HEK293 (cell line): Measurements from ENCODE around the gene NGRN.

Source experiments
- CTCF ChIA-PET: fragments of 350-600 bp; formaldehyde crosslinking; extraction: SDS; loops from one replicate; lab custom pipeline; 2021; ENCODE audit warnings: antibody characterized with exemption; lab: Yijun Ruan, JAX
- POLR2A ChIA-PET: fragments of 300-600 bp; formaldehyde crosslinking; extraction: SDS; loops from one replicate; lab custom pipeline; 2020; ENCODE audit warnings: antibody characterized with exemption, inconsistent platforms; lab: Yijun Ruan, JAX
- H3K27ac ChIP-seq: fragments of 200-500 bp; sonication (Bioruptor generic); 2 replicates; pipeline ENCODE4 v1.5.1; 2014; ENCODE audit warnings: low read depth, low read length, control low read depth, inconsistent platforms; ENCODE audit errors: extremely low read depth
- H3K36me3 ChIP-seq, 2 experiments: fragments of 200-500 bp in 1 of 2; sonication (Bioruptor generic) in 1 of 2; 1 replicate in 1 of 2; 2 replicates in 1 of 2; pipeline ENCODE4 v1.5.1; 2014 to 2017; ENCODE audit warnings: inconsistent platforms in 2 of 2, low read length in 2 of 2; ENCODE audit not compliant: control insufficient read depth in 2 of 2, insufficient read depth in 1 of 2
- H3K4me1 ChIP-seq: fragments of 200-500 bp; sonication (Bioruptor generic); 2 replicates; pipeline ENCODE4 v1.5.1; 2014; ENCODE audit warnings: mild to moderate bottlenecking, low read length, inconsistent platforms; ENCODE audit not compliant: control insufficient read depth, insufficient read depth
- H3K4me3 ChIP-seq: 2 replicates; pipeline ENCODE4 v1.5.1; 2011; ENCODE audit warnings: low read depth, mild to moderate bottlenecking, control low read depth, low read length, moderate library complexity
- H3K9me3 ChIP-seq: fragments of 200-500 bp; sonication (Bioruptor generic); 2 replicates; pipeline ENCODE4 v1.5.1; 2014; ENCODE audit warnings: low read depth, low read length, inconsistent platforms; ENCODE audit not compliant: control insufficient read depth, insufficient read depth
- BCL11A ChIP-seq: fragments of 450-650 bp; formaldehyde crosslinking; IDR thresholded peaks from 2 replicates; pipeline ENCODE4 v1.5.1; 2016; ENCODE audit warnings: low read depth, missing biosample characterization, missing genetic modification characterization
- EGR2 ChIP-seq: fragments of 450-650 bp; formaldehyde crosslinking; IDR thresholded peaks from 2 replicates; pipeline ENCODE4 v1.5.1; 2016; ENCODE audit warnings: low read depth, missing biosample characterization, missing genetic modification characterization
- HIC1 ChIP-seq: fragments of 450-650 bp; formaldehyde crosslinking; IDR thresholded peaks from 2 replicates; pipeline ENCODE4 v1.5.1; 2016; ENCODE audit warnings: missing biosample characterization, missing genetic modification characterization
- MEIS1 ChIP-seq: sonication (generic); formaldehyde crosslinking; IDR thresholded peaks from 2 replicates; pipeline ENCODE4 v1.8.1; 2022; ENCODE audit warnings: missing genetic modification reagents, mild to moderate bottlenecking, borderline replicate concordance
- PRDM10 ChIP-seq: fragments of 450-650 bp; formaldehyde crosslinking; IDR thresholded peaks from 2 replicates; pipeline ENCODE4 v1.5.1; 2016; ENCODE audit warnings: missing biosample characterization, missing genetic modification characterization
- PRDM4 ChIP-seq: fragments of 450-650 bp; formaldehyde crosslinking; IDR thresholded peaks from 2 replicates; pipeline ENCODE4 v1.5.1; 2017; ENCODE audit warnings: missing biosample characterization, missing genetic modification characterization
- SCRT1 ChIP-seq: fragments of 450-650 bp; formaldehyde crosslinking; IDR thresholded peaks from 2 replicates; pipeline ENCODE4 v1.5.1; 2016; ENCODE audit warnings: missing biosample characterization, missing genetic modification characterization, borderline replicate concordance
- SP7 ChIP-seq: fragments of 450-650 bp; formaldehyde crosslinking; IDR thresholded peaks from 2 replicates; pipeline ENCODE4 v1.5.1; 2016; ENCODE audit warnings: missing biosample characterization, missing genetic modification characterization
- WT1 ChIP-seq: fragments of 450-650 bp; formaldehyde crosslinking; IDR thresholded peaks from 2 replicates; pipeline ENCODE4 v1.5.1; 2016; ENCODE audit warnings: missing biosample characterization, missing genetic modification characterization
- ZBTB48 ChIP-seq: fragments of 450-650 bp; formaldehyde crosslinking; IDR thresholded peaks from 2 replicates; pipeline ENCODE4 v1.5.1; 2016; ENCODE audit warnings: missing biosample characterization, missing genetic modification characterization
- ZBTB6 ChIP-seq: fragments of 450-650 bp; formaldehyde crosslinking; IDR thresholded peaks from 2 replicates; pipeline ENCODE4 v1.5.1; 2017; ENCODE audit warnings: missing biosample characterization, missing genetic modification characterization
- ZNF18 ChIP-seq: fragments of 450-650 bp; formaldehyde crosslinking; IDR thresholded peaks from 2 replicates; pipeline ENCODE4 v1.5.1; 2016; ENCODE audit warnings: missing biosample characterization, missing genetic modification characterization
- ZNF221 ChIP-seq: fragments of 450-650 bp; formaldehyde crosslinking; IDR thresholded peaks from 2 replicates; pipeline ENCODE4 v1.5.1; 2017; ENCODE audit warnings: missing biosample characterization, missing genetic modification characterization, borderline replicate concordance
- ZNF292 ChIP-seq: fragments of 450-650 bp; formaldehyde crosslinking; IDR thresholded peaks from 2 replicates; pipeline ENCODE4 v1.5.1; 2016; ENCODE audit warnings: low read depth, missing biosample characterization, missing genetic modification characterization, borderline replicate concordance
- ZNF335 ChIP-seq: fragments of 450-650 bp; formaldehyde crosslinking; conservative IDR thresholded peaks from 2 replicates; pipeline ENCODE4 v1.5.1; 2016; ENCODE audit warnings: missing biosample characterization, missing genetic modification characterization
- ZNF416 ChIP-seq: fragments of 450-650 bp; formaldehyde crosslinking; IDR thresholded peaks from 2 replicates; pipeline ENCODE4 v1.5.1; 2016; ENCODE audit warnings: missing biosample characterization, missing genetic modification characterization
- ZNF423 ChIP-seq: fragments of 450-650 bp; formaldehyde crosslinking; IDR thresholded peaks from 2 replicates; pipeline ENCODE4 v1.5.1; 2016; ENCODE audit warnings: missing biosample characterization, missing genetic modification characterization
- ZNF433 ChIP-seq: fragments of 450-650 bp; formaldehyde crosslinking; IDR thresholded peaks from 2 replicates; pipeline ENCODE4 v1.5.1; 2016; ENCODE audit warnings: missing biosample characterization, missing genetic modification characterization, low read depth
- ZNF501 ChIP-seq: fragments of 450-650 bp; formaldehyde crosslinking; IDR thresholded peaks from 2 replicates; pipeline ENCODE4 v1.5.1; 2016; ENCODE audit warnings: missing biosample characterization, missing genetic modification characterization
- ZNF529 ChIP-seq: fragments of 450-650 bp; formaldehyde crosslinking; IDR thresholded peaks from 2 replicates; pipeline ENCODE4 v1.5.1; 2017; ENCODE audit warnings: missing genetic modification characterization, missing biosample characterization; ENCODE audit not compliant: insufficient replicate concordance
- ZNF548 ChIP-seq: fragments of 450-650 bp; formaldehyde crosslinking; IDR thresholded peaks from 2 replicates; pipeline ENCODE4 v1.5.1; 2016; ENCODE audit warnings: missing biosample characterization, missing genetic modification characterization
- ZNF560 ChIP-seq: fragments of 450-650 bp; formaldehyde crosslinking; IDR thresholded peaks from 2 replicates; pipeline ENCODE4 v1.5.1; 2017; ENCODE audit warnings: missing biosample characterization, missing genetic modification characterization, borderline replicate concordance
- ZNF660 ChIP-seq: fragments of 450-650 bp; IDR thresholded peaks from 2 replicates; pipeline ENCODE4 v1.5.1; 2018; ENCODE audit warnings: missing biosample characterization, mild to moderate bottlenecking, missing genetic modification characterization
- ZNF670 ChIP-seq: fragments of 450-650 bp; formaldehyde crosslinking; IDR thresholded peaks from 2 replicates; pipeline ENCODE4 v1.5.1; 2016; ENCODE audit warnings: missing biosample characterization, missing genetic modification characterization, low read depth
- ZNF837 ChIP-seq: fragments of 450-650 bp; formaldehyde crosslinking; IDR thresholded peaks from 2 replicates; pipeline ENCODE4 v1.5.1; 2016; ENCODE audit warnings: missing biosample characterization, missing genetic modification characterization
- ZSCAN23 ChIP-seq: fragments of 450-650 bp; formaldehyde crosslinking; IDR thresholded peaks from 2 replicates; pipeline ENCODE4 v1.5.1; 2016; ENCODE audit warnings: missing biosample characterization, missing genetic modification characterization

Gene NGRN

GRCh38 chr15:90221246-90221900 lies 44.1 kb upstream of the NGRN start (continued):
- 0 out of 2 replicates have a peak, but pooled peaks have one; percentile 27 for TF ChIP-seq HIC1 (tag by site-specific recombination)
- TF ChIP-seq PRDM10 (tag by site-specific recombination) = no peak
- peak; percentile 71 for TF ChIP-seq ZBTB48 (tag by site-specific recombination)
- no peak for TF ChIP-seq MEIS1 (CRISPR knock-in tag)
- no peak for TF ChIP-seq ZNF670 (tag by site-specific recombination)
- no peak for TF ChIP-seq EGR2 (tag by site-specific recombination)
- TF ChIP-seq ZNF660 = 0 out of 2 replicates have a peak, but pooled peaks have one; percentile 27
- no peak for TF ChIP-seq WT1

- Histone ChIP-seq H3K27ac (no peak overlapping the region), H3K9me3 (no peaks in the 10 kb centered on the region), H3K36me3 (peaks cover 9 to 42% of the 10 kb centered on the region in 2 experiments; a peak in 2 of 3 replicates), H3K4me1 (peaks cover 6% of the 10 kb centered on the region; the same call in 1 of the 2 replicates), H3K4me3 (no peak overlapping the region)
- CTCF ChIA-PET = interaction anchor here (0.7 to 12.1 kb wide), 11 partner anchors 10 to 101 kb away, joined by 3 to 275 read pairs (median 9); partner anchors contain the start of genes CIB1, GDPGP1 and SEMA4B
- POLR2A ChIA-PET = interaction anchor here (0.8 kb wide), 1 partner anchor 11 kb away, joined by 3 read pairs; the partner anchor contains the start of genes CIB1 and GDPGP1
- TF ChIP-seq ZNF433 (tag by site-specific recombination) (no peak), ZBTB6 (tag by site-specific recombination) (no peak), ZNF837 (no peak), ZNF416 (tag by site-specific recombination) (no peak), PRDM4 (tag by site-specific recombination) (no peak), ZNF18 (tag by site-specific recombination) (no peak), ZNF423 (tag by site-specific recombination) (no peak), BCL11A (tag by site-specific recombination) (no peak), ZNF560 (tag by site-specific recombination) (no peak), ZNF335 (tag by site-specific recombination) (no peak), SCRT1 (no peak), ZNF548 (tag by site-specific recombination) (no peak), ZNF501 (tag by site-specific recombination) (no peak), ZNF292 (no peak), ZNF221 (tag by site-specific recombination) (no peak), ZSCAN23 (tag by site-specific recombination) (no peak), SP7 (no peak), ZNF529 (tag by site-specific recombination) (no peak)
Observed at GRCh38 chr15:90222547-90222946, 42.9 kb upstream of the NGRN start.
